Gastroesophageal sphincter (tissue), 4 donors: ENCODE results near the gene TBC1D2B. TPM values are rescaled to one million over a fixed set of nuclear protein-coding genes. Genes with fewer than 3 reads are reported as not detected.

ENCODE experiments used
- ATAC-seq: fragments of 150-250 bp; one replicate; pipeline ENCODE4 v1.9.1; 2016; ENCODE audit warnings: mild to moderate bottlenecking, moderate library complexity
- H3K27ac ChIP-seq, 4 donors: fragments of 200-600 bp; sonication (generic) in 3 of 4; 1 replicate in 3 of 4; 2 replicates in 1 of 4; pipeline ENCODE4 v1.5.1; 2016 to 2019
- H3K27me3 ChIP-seq: fragments of 200-600 bp; sonication (generic); one replicate; pipeline ENCODE4 v1.5.1; 2019
- H3K36me3 ChIP-seq, 2 donors: fragments of 200-600 bp; sonication (generic); one replicate each; pipeline ENCODE4 v1.5.1; 2019; ENCODE audit warnings: control low read depth in 1 of 2
- H3K4me1 ChIP-seq, 3 donors: fragments of 200-600 bp; sonication (generic); 1 replicate in 2 of 3; 2 replicates in 1 of 3; pipeline ENCODE4 v1.5.1; 2016 to 2019; ENCODE audit warnings: control low read depth in 2 of 3
- H3K4me3 ChIP-seq, 2 donors: fragments of 200-600 bp; sonication (generic); one replicate each; pipeline ENCODE4 v1.5.1; 2019; ENCODE audit warnings: mild to moderate bottlenecking in 1 of 2, moderate library complexity in 1 of 2
- H3K9me3 ChIP-seq, 3 donors: fragments of 200-600 bp; sonication (generic); one replicate each; pipeline ENCODE4 v1.5.1; 2017 to 2019; ENCODE audit warnings: control low read depth in 2 of 3
- EP300 ChIP-seq: sonication (generic); formaldehyde crosslinking; IDR thresholded peaks from one replicate; pipeline ENCODE4 v1.6.1; 2017; ENCODE audit warnings: antibody characterized with exemption, mild to moderate bottlenecking
- POLR2A ChIP-seq, 2 donors: fragments of 450-650 bp; IDR thresholded peaks; one replicate each; pipeline ENCODE4 v1.6.1; 2017; ENCODE audit warnings: antibody characterized with exemption in 2 of 2, mild to moderate bottlenecking in 2 of 2, moderate library complexity in 1 of 2
- POLR2AphosphoS5 ChIP-seq: sonication (generic); formaldehyde crosslinking; IDR thresholded peaks from one replicate; pipeline ENCODE4 v1.6.1; 2017; ENCODE audit warnings: antibody characterized with exemption
- WGBS, 2 donors: methylation state at CpG; one replicate each; pipeline ENCODE4 v1.1.5; 2018; ENCODE audit warnings: low coverage in 1 of 2; 5-methylcytosine and 5-hydroxymethylcytosine counted together
- total RNA-seq, 4 donors: library from RNA; depleted of rRNA; stranded (reverse); fragments of >200 nt; gene quantifications; one replicate each; pipeline ENCODE4 v1.1.0, GENCODE V29; 2016
- TF ChIP-seq, protein P1 (sequence below), 4 experiments: fragments of 200-600 bp in 2 of 4; fragments of 450-650 bp in 2 of 4; sonication (generic) in 1 of 4; IDR thresholded peaks; one replicate each; pipeline ENCODE4 v1.5.1; 2017 to 2019; ENCODE audit warnings: antibody characterized with exemption in 4 of 4, mild to moderate bottlenecking in 2 of 4, moderate library complexity in 2 of 4

TBC1D2B gene
- total RNA-seq, 4 donors from 2014 or later, result 36.9 to 51.7 (median 46.5) TPM

DNA sequence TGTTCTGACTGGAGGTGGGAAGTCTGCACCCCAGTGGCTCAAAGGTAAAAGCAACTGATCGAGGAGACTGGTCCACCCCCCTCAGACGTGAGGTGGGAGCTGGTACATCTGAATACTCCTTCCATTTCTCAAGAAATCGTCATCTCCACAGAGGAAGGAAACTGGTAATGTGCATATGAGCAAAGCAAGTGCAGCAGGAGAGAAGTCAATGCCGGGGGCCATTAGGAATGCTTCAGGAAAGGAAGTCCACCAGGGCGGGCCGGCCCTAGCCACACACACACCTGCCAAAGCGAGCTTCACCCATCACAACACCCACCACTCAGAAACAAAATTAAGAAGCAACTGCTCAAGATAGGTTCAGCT, 8.5 kb downstream of the TBC1D2B start:
- Histone ChIP-seq H3K9me3 (no peaks in the 10 kb centered on the region), H3K27ac (peak overlapping the region; percentile 29 to 87 (median 78)), H3K36me3 (no peaks in the 10 kb centered on the region), H3K4me1 (peaks cover 27 to 98% (median 56%) of the 10 kb centered on the region in 3 donors), H3K27me3 (no peaks in the 10 kb centered on the region), H3K4me3 (no peak overlapping the region)
- no peak for ATAC-seq
- whole genome bisulfite sequencing, 2 donors, result 85 to 94% methylated on average over 3 to 7 of the region's 7 CpGs
- TF ChIP-seq EP300, result no peak
- TF ChIP-seq, protein P1, sequence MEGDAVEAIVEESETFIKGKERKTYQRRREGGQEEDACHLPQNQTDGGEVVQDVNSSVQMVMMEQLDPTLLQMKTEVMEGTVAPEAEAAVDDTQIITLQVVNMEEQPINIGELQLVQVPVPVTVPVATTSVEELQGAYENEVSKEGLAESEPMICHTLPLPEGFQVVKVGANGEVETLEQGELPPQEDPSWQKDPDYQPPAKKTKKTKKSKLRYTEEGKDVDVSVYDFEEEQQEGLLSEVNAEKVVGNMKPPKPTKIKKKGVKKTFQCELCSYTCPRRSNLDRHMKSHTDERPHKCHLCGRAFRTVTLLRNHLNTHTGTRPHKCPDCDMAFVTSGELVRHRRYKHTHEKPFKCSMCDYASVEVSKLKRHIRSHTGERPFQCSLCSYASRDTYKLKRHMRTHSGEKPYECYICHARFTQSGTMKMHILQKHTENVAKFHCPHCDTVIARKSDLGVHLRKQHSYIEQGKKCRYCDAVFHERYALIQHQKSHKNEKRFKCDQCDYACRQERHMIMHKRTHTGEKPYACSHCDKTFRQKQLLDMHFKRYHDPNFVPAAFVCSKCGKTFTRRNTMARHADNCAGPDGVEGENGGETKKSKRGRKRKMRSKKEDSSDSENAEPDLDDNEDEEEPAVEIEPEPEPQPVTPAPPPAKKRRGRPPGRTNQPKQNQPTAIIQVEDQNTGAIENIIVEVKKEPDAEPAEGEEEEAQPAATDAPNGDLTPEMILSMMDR (IDR thresholded peaks at IDR 0.05), result no peak
- TF ChIP-seq POLR2A (IDR thresholded peaks at IDR 0.05), result no peak
- no peak for TF ChIP-seq POLR2AphosphoS5

DNA sequence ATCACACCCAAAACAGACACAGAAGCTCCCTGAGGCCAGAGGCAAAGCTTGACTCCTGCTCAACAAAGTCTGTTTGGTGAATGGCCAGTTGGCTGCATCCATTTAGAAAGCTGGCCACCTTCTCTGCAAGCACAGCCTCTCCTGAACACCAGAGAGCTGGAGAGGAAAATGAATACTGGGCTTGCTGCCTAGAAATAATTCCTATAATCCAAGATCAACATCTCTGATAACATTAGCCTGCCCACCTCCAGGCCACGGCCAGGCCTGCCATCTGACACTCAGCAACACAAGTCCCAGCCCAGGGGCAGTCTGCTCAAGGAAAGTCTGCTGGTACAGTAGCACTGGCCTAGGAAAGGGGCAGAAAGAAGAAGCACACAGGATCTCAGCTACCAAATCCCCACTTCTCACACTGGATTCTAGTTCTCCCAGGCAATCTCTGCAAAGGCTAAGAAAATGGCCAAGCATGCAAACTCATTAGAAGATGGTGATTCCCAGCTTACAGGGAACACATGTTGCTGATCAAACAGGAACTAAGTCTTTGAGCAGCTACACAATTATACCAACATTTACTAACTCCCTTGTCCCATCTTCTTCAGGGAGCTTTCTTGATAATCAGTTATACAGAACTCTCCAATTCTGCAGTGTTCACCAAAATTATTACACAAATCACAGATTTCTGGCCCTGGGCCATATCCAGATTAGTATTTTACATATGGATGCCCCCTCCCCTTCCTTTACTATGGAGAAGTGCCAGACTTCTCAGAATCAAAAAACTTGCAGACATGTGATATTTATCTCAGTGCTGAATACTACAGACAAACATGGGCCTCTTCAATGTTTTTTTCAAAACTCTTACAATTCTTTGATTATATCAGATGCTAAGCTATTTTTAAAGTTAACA, 9.9 kb downstream of the TBC1D2B start:
- Histone ChIP-seq H3K4me1 (peaks cover 27 to 96% (median 65%) of the 10 kb centered on the region in 3 donors), H3K36me3 (no peaks in the 10 kb centered on the region), H3K9me3 (no peaks in the 10 kb centered on the region), H3K27ac (peak overlapping the region in 3 of 4 donors; percentile 75 to 87 (median 80)), H3K27me3 (no peaks in the 10 kb centered on the region), H3K4me3 (no peak overlapping the region)
- ATAC-seq, result no peak
- WGBS, 2 donors, result 0% methylated on average over 1 of the region's 1 CpG; no CpG with 5 or more reads in 1 of the 2 donors
- TF ChIP-seq, protein P1 (IDR thresholded peaks at IDR 0.05), result no peak
- TF ChIP-seq POLR2AphosphoS5, result no peak
- no peak for TF ChIP-seq POLR2A (IDR thresholded peaks at IDR 0.05)
- no peak for TF ChIP-seq EP300

DNA sequence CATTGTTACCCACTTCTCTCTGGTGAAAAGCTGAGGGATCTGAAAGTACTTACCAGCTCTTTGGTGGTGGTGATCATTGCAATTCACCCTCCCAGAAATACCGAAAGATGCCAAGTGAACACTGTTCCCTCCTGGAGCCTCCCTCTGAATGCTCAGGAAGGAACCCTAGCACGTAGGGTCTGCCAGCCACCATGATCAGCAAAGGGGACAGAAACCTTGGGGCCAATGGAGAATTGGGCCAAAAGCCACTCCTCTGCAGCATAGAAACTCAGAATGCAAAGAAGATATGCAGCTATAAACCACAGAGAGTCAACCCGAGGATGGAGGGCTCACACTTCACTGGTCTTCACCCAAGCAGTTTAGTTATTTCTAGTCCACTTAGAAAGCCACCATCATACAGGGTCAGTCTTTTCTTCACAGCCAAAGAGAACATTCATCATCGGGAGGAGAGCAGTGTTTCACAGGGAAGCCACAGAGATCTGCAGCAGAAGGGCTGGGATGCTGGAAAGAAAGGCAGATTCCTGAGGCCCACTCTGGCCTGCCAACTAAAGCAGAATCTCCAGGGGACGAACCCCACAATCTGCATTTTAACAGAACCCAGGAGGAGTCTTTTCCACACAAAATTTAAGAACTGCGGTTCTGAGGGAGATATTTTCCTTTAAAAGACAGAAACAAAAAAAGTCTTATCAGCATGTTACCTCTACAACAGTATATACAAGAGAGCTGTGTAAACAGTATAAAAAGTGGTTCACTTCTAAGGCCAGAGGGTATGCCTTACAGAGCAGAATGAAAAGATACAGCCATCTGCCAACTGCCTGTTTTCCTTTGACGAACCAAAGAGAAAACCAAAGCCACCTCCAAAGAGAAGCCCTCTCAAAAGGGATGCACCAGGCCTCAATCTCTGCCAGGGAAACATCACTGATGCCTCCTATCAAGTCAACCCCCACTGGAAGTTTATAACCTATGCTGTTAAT, 11.3 kb downstream of the TBC1D2B start:
- Histone ChIP-seq H3K9me3 (no peaks in the 10 kb centered on the region), H3K27ac (peak overlapping the region; percentile 75 to 87 (median 83)), H3K27me3 (no peaks in the 10 kb centered on the region), H3K4me1 (peaks cover 27 to 96% (median 73%) of the 10 kb centered on the region in 3 donors), H3K36me3 (no peaks in the 10 kb centered on the region), H3K4me3 (no peak overlapping the region)
- TF ChIP-seq EP300, result no peak
- no peak for TF ChIP-seq POLR2A (IDR thresholded peaks at IDR 0.05)
- TF ChIP-seq, protein P1 (IDR thresholded peaks at IDR 0.05), result no peak
- no peak for ATAC-seq
- 28 to 61% methylated on average over 3 to 5 of the region's 7 CpGs for WGBS, 2 donors

DNA sequence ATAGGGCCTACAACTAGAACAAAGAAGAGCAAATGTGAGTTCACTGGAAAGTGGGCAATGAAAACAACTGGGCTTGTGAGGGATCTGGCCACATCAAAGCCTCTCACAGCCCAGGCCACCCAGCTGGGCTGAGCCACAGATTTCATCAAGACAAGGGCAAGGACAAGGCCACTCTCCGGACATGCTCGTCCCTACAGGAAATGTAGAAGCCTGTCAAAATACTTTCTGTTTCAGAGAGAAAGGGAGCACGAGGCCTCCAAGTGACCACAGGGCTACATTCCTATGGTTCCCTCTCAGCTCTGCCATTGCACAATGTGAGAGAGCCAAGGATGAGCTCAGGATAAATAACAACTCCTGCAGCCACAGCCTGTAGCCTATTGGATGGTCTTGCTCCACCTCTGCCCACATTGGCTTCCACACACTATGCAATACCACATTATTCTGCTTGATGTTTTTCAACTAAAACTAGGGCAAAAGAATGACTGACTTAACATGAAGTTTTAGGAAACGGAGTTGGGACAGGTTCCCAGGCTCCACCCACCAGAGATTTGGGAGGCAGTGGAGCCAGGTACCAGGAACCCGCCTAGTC, 12.1 kb downstream of the TBC1D2B start:
- H3K36me3 ChIP-seq, result no peaks in the 10 kb centered on the region
- TF ChIP-seq, protein P1 (IDR thresholded peaks at IDR 0.05), result no peak
- peak; percentile 86 for TF ChIP-seq POLR2AphosphoS5
- H3K9me3 ChIP-seq, result no peaks in the 10 kb centered on the region
- WGBS, 2 donors, result 35 to 65% methylated on average over 5 of the region's 5 CpGs
- peak; percentile 97 for ATAC-seq
- peaks cover 27 to 98% (median 76%) of the 10 kb centered on the region in 3 donors for H3K4me1 ChIP-seq
- peak overlapping the region; percentile 75 to 87 (median 83) for H3K27ac ChIP-seq
- H3K4me3 ChIP-seq, result no peak overlapping the region
- H3K27me3 ChIP-seq, result no peaks in the 10 kb centered on the region
